Right lobe of liver (tissue), 4 donors: ENCODE measurements around the gene PBXIP1.

Source experiments
- CTCF ChIP-seq, 4 donors: fragments of 200-600 bp in 3 of 4; fragments of 450-650 bp in 1 of 4; IDR thresholded peaks; one replicate each; pipeline versions ENCODE4 v1.5.1 to v1.8.0; 2016 to 2022; ENCODE audit warnings: antibody characterized with exemption in 4 of 4, mild to moderate bottlenecking in 2 of 4
- POLR2A ChIP-seq: fragments of 450-650 bp; IDR thresholded peaks from one replicate; pipeline ENCODE4 v1.6.1; 2017; ENCODE audit warnings: antibody characterized with exemption, mild to moderate bottlenecking
- donor health status: DM: no; HTN: no; CAD: no.
- donor health status: DM: no; HTN: no; CAD: no.
- donor health status: DM: no; HTN: yes; CAD: no.

GRCh38 chr1:154962795-154963330 lies 7.0 kb upstream of the PBXIP1 start:
- TF ChIP-seq POLR2A (no peak), CTCF (IDR thresholded peaks at IDR 0.05) (no peak)
